GM18873 (cell line): ENCODE results near the gene STARD3NL.
"Not testable (repeated sequence)": the region's sequence is repeated elsewhere in the genome, so short reads cannot be mapped to it uniquely, and the experiment has no call there.

ENCODE experiments used
- ATAC-seq: cut with Tn5 transposase; IDR thresholded peaks from one replicate; pipeline ENCODE4 v1.9.1; 2021; ENCODE audit warnings: mild to moderate bottlenecking, moderate library complexity, moderate number of reproducible peaks; ENCODE audit not compliant: unreplicated experiment, low FRiP score

STARD3NL gene

DNA sequence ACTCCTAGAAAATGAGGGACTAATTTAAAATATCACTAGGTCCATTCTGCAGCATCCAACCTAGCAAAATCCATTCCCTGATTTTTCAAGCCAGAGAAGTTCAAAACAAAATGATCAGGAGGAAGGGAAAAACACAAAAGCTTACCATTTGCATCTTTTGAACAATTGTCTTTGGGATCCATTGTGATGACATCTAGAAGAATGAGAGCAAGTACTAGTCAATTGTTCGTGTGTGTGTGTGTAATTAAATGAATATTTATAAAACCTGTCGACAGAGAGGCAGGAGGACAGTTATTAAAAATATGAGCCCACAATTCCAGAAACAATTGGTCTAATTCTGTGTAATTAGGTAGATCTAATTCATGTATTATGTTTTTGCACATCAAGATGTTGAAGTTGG is 84.0 kb downstream of the STARD3NL start:
- not testable (repeated sequence) for ATAC-seq

DNA sequence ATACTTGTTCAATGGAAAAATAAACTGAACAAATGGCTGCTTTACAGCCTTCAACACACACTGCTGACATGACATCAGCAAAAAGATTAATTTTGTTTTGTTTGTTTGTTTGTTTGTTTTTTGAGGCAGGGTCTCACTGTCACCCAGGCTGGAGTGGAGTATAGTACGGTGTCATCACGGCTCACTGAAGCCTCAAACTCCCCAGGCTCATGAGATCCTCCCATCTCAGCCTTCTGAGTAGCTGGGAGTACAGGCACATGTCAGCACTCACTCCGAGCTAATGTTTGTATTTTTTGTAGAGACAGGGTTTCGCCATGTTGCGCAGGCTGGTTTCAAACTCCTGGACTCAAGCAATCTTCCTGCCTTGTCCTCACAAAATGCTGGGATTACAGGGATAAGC is 84.5 kb downstream of the STARD3NL start:
- ATAC-seq = no peak

DNA sequence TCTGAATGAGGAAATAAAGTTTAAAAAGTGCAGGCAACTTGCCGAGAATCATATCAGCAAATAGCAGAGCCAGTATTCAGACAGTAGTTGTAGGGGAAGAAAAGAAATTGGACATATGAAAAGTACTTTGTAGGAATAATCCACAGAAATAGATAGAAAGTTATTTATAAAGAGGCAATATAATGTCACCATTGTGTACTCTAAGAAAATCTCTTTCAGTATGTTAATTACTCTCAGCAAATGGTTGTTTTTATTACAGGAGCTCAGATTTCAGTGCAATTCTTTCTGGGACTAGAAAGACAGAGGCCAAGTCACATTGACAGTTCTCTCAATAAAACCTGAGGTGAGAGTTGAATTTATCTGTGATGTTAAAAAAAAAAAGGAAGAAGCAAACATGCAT is 85.2 kb downstream of the STARD3NL start:
- ATAC-seq = not testable (repeated sequence)

- not testable (repeated sequence) for ATAC-seq
These were observed 86.6 kb downstream of the STARD3NL start for GRCh38 chr7:38264602-38265001.

- not testable (repeated sequence) for ATAC-seq
These were observed 87.9 kb downstream of the STARD3NL start for GRCh38 chr7:38265958-38266357.

GRCh38 chr7:38269704-38270346 is 91.8 kb downstream of the STARD3NL start:
- not testable (repeated sequence) for ATAC-seq

DNA sequence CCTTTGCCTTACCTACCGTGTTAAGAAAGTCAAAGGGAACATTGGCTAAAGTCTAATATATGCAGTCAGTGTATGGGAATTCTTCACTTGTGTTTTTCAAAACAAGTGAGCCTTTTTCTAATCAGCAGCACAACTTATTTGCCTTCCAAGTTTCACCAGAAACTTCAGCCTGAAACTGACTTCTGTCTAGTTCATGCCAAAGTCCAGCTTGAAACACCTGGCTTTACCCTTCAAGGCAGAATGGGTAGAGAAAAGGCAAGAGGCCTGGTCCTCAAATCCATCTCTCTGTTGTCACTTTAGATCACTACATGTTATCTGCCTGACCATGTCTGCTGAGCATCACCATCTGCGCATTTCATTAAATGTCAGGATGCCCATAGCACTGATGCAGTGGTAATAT is 92.4 kb downstream of the STARD3NL start:
- not testable (repeated sequence) for ATAC-seq

GRCh38 chr7:38273286-38273995 is 95.4 kb downstream of the STARD3NL start, which contains the start of gene TARP:
TARP (minus strand) TSS chr7:38273636.
- ATAC-seq = no peak

DNA sequence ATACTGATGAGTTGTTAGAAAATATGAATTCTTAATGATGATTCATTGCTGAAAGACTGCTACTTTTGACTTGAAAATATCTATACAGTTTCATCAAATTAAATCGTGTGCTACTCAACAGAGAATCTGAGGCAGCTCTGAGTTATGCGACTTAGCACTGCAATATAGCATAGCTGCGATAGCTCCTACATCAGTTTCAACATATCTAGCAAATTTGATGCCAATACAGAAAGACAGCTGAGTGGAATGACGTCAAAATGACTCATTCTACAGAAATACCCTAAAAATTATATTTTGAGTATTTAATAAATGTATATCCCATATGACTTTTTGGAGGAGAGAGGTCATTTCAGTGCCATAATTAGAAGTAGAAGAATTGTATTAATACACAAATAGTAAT is 96.4 kb downstream of the STARD3NL start:
- ATAC-seq = no peak

DNA sequence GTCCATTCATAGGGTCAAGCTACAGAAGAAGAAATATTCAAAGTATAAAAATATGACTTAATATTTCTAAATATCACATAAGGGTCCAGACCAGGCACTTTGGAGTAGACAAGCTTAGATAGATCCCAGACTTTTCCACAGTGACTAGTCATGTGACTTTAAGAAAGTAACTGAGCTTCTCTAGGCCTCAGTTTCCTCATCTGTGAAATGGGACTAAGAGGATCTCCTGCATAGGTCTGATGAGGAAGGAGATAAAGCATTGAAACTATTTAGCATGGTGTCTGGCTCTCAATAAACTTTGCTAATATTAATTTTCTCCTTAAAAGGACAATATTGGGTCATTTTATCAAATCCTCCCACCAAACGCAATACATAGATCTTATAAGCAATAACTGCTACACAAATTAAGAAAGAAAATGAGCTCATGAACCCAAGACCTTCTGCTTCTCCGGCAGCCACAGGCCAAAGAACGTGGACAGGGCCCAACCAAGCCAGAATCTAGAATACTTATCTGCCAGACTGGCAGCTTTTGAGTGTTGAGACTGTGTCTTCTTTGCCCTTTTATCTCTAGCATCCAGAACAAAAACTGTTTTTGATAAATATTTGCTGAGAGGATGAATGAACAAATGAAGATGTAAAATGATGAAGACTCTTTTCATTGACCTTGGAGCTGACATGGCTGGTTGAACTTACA is 97.0 kb downstream of the STARD3NL start:
- no peak for ATAC-seq

DNA sequence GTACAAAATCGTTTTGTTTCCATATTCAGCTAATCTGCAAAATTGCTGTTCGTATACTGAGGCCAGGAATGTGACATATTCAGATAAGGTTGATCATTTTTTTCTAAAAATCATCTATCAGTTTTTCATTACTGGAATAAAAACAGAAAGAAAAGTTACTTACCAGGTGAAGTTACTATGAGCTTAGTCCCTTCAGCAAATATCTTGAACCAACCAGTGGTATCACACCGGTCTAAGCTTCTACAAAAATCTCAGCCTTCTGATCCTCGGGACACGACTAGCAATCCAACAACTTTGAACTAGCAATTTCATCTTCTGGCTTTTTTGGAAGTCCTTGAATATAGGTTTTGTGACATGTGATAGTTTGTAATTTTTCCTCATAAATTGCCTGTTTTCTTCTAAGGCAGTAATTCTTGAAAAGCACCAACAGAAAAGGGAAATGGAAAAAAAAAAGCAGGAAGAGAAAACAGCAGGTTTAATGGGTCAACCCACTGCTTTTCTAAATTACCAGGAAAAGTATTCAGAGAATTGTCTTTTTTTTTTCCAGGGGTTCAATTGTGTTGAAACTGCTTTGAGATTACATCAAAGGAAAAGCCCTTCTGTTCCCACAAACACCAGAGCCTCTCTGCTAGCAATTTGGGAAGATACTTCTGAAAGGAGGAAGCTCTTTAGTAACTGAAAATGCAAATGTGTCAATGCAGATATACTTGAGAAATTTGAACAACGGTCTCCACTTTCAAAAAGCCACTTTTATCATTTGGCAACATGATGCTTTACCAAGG is 98.2 kb downstream of the STARD3NL start:
- no peak for ATAC-seq

DNA sequence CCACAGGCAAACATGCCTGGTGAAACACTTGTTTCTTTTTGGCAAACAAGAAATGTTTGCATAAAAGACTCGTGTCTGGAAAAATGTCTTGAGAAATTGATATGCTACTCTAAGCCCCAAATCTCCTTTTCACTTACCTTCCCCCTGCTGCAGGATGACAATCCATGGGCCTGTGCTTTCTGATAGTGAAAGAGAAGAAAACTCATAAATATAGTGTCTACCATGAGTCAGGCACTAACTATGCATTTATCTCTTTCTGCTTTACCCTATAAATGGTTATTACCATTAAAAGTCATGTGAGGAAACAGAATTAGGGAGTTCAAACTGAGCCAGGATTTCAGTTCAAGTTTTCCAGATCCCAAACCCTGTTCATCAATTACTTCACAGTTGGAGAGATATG is 102.0 kb downstream of the STARD3NL start:
- ATAC-seq = no peak
